ENCODE results near the gene HSD17B12. TPM values are rescaled to one million over a fixed set of nuclear protein-coding genes. Genes with fewer than 3 reads are reported as not detected.

HSD17B12 gene
- total and polyA plus RNA-seq, 2 of the 8 experiments (the other 6 are each of a cell fraction or from before 2014, with no cell fraction given): 46.0 to 121 TPM

DNA sequence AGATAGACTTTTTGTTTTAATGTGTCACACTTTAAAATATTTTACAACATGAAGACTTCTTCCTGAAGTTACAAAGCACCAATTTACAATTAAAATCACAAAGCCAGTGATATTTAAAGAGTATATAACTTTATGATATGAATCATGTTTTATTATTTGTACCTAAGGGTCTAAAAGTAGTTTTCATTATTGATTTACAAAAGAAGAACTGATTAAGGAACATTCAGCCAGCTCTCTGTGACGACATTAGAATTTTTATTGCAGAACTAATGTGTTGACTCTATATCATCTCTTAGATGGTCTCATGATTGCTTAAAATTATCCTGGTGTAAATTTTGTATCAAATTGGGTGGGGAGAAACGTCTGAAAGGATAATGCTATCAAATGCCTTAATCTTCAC, 117.3 kb downstream of the HSD17B12 start:
- no peak overlapping the region for H4K91ac ChIP-seq (replicated peaks; ENCODE audit: insufficient read length, low read length)
- no peak overlapping the region for H3K14ac ChIP-seq (ENCODE audit: insufficient read length)
- H2BK15ac ChIP-seq (ENCODE audit: low read length): no peak overlapping the region
- TF ChIP-seq NANOG (IDR thresholded peaks at IDR 0.05; ENCODE audit: insufficient read depth, low read depth, low read length, poor library complexity, severe bottlenecking): no peak
- no peak for TF ChIP-seq CHD2 (IDR thresholded peaks at IDR 0.05; ENCODE audit: low read length)
- no peak for TF ChIP-seq TAF7 (optimal IDR thresholded peaks at IDR 0.05; ENCODE audit: borderline replicate concordance, low read depth, low read length)
- TF ChIP-seq TCF12 (IDR thresholded peaks at IDR 0.05; ENCODE audit: low read depth, low read length): no peak
- no peak for TF ChIP-seq YY1 (IDR thresholded peaks at IDR 0.05; ENCODE audit: low read depth, low read length)
- TF ChIP-seq PHF8 (conservative IDR thresholded peaks at IDR 0.05; ENCODE audit: low read depth, low read length): no peak
- TF ChIP-seq EZH2 (IDR thresholded peaks at IDR 0.05; ENCODE audit: low read depth, low read length, severe bottlenecking): no peak
- TF ChIP-seq RNF2 (IDR thresholded peaks at IDR 0.05; ENCODE audit: borderline replicate concordance, low read depth, low read length, missing control alignments, poor library complexity, severe bottlenecking): no peak
- TF ChIP-seq EP300 (IDR thresholded peaks at IDR 0.05; ENCODE audit: borderline replicate concordance in 1 of 2, low read depth in 2 of 2, low read length in 2 of 2): no peak
- no peak for TF ChIP-seq MAX (IDR thresholded peaks at IDR 0.05)
- no peak for DNase-seq (ENCODE audit: low read depth in 1 of 2, low spot score in 2 of 2)
- H2AK5ac ChIP-seq (ENCODE audit: low read depth, low read length): no peak overlapping the region
- no peak overlapping the region for H3K4ac ChIP-seq (replicated peaks; ENCODE audit: insufficient read length, low read depth, low read length)
- no peak overlapping the region for H3K18ac ChIP-seq (ENCODE audit: extremely low read depth, low read length)
- WGBS, 2 experiments (ENCODE audit: extremely low coverage in 1 of 2, insufficient coverage in 1 of 2, insufficient read length in 1 of 2, insufficient replicate concordance in 2 of 2, low coverage in 1 of 2, low lambda C conversion rate in 2 of 2, missing lambda C conversion rate in 1 of 2): 75% methylated on average over 2 of the region's 2 CpGs; no CpG with 5 or more reads in 1 of the 2 experiments
- no peak overlapping the region for H2BK5ac ChIP-seq (ENCODE audit: low read depth, low read length)
- H3K56ac ChIP-seq (replicated peaks; ENCODE audit: insufficient read length, low read depth, low read length): no peak overlapping the region
- no peak overlapping the region for H3K4me3 ChIP-seq (ENCODE audit: extremely low read depth in 1 of 4, insufficient read depth in 2 of 4, low read depth in 3 of 4, low read length in 4 of 4)
- H3K4me1 ChIP-seq (replicated peaks in 1 of 4; ENCODE audit: control insufficient read depth in 3 of 4, insufficient read depth in 4 of 4, low read length in 3 of 4): no peaks in the 10 kb centered on the region
- H3K79me1 ChIP-seq (ENCODE audit: low read depth, low read length): no peaks in the 10 kb centered on the region; the same call in none of the 2 replicates
- H3K9ac ChIP-seq (replicated peaks in 1 of 4; ENCODE audit: extremely low read depth in 1 of 4, low read depth in 3 of 4, low read length in 3 of 4): no peak overlapping the region
- no peak overlapping the region for H3K27ac ChIP-seq (ENCODE audit: low read depth, low read length)
- no peak overlapping the region for H2BK20ac ChIP-seq (ENCODE audit: low read length)
- H3K36me3 ChIP-seq (ENCODE audit: control insufficient read depth in 2 of 4, insufficient read depth in 4 of 4, low read length in 3 of 4): peaks cover 0 to 6% (median 2%) of the 10 kb centered on the region in 4 experiments; a peak in 4 of 8 replicates
- no peaks in the 10 kb centered on the region for H3K23me2 ChIP-seq (ENCODE audit: low read depth, low read length)
- no peak overlapping the region for H3K23ac ChIP-seq (ENCODE audit: insufficient read length)
- H4K5ac ChIP-seq (ENCODE audit: insufficient read length, low read depth, low read length): no peak overlapping the region
- no peaks in the 10 kb centered on the region for H4K20me1 ChIP-seq (replicated peaks in 1 of 2; ENCODE audit: control insufficient read depth in 1 of 2, insufficient read depth in 2 of 2, low read length in 2 of 2)
- H2BK120ac ChIP-seq (replicated peaks; ENCODE audit: low read depth, low read length): no peak overlapping the region
- H2BK12ac ChIP-seq (ENCODE audit: low read depth, low read length): no peak overlapping the region
- FAIRE-seq: no peak
- H3K4me2 ChIP-seq (ENCODE audit: insufficient read depth in 1 of 2, low read depth in 2 of 2, low read length in 2 of 2): no peak overlapping the region
- ChIA-PET POLR2A (ENCODE audit: partially characterized antibody) (no interaction called here), CTCF (ENCODE audit: partially characterized antibody) (no interaction called here)
- H3K27me3 ChIP-seq (replicated peaks in 1 of 4; ENCODE audit: control insufficient read depth in 3 of 4, extremely low read depth in 1 of 4, insufficient read depth in 3 of 4, low read length in 3 of 4): no peaks in the 10 kb centered on the region
- 0 out of 4 replicates have a peak, but pooled peaks cover 0 to 2% of the 10 kb centered on the region in 2 experiments for H3K79me2 ChIP-seq (ENCODE audit: control insufficient read depth in 1 of 2, insufficient read depth in 2 of 2, low read length in 2 of 2)
- H3K9me3 ChIP-seq (ENCODE audit: insufficient read depth in 2 of 2, low read depth in 1 of 2, low read length in 1 of 2): no peaks in the 10 kb centered on the region
- no peak overlapping the region for H4K8ac ChIP-seq (ENCODE audit: extremely low read depth, insufficient read depth, low read length)
- no peak overlapping the region for H2AFZ ChIP-seq (ENCODE audit: low read length)

Data from H1 (cell line).